ENCODE results near the gene ACSL6. TPM values are rescaled to one million over a fixed set of nuclear protein-coding genes. Genes with fewer than 3 reads are reported as not detected.
"Not testable (repeated sequence)": the region's sequence is repeated elsewhere in the genome, so short reads cannot be mapped to it uniquely, and the experiment has no call there.

The ACSL6 gene
- total RNA-seq, 1 donor from 2014 or later = 32.9 TPM

DNA sequence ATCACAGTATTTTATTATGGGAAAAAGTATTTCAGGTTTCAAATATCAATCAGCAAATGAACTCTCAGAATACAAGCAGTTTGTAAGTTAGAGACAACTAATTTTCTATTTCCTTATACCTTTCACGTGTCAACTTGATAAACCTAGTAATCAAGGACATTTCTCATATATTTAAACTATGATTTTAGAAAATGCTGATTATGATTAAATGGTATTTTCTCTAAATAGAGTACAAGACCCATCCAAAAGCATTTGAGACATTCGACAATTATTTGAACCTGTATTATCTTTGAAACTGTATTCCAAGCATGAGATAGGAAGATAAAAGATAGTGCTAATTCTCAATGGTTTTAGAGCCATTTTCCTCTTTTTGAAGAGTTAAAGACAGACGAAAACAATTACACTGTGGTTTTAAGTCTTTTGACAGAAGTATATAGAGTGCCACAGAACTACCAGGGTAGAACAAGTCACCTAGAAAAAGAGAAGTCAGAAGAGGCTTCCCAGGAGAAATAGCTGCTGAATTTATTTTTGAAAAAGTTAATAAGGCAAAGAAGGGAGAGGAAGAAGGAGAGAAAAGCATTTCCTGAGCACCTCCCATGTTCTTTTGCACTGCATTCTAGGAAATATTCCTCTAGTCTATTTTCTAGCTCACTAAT is 71.6 kb downstream of the ACSL6 start:
- DNase-seq = no peak

DNA sequence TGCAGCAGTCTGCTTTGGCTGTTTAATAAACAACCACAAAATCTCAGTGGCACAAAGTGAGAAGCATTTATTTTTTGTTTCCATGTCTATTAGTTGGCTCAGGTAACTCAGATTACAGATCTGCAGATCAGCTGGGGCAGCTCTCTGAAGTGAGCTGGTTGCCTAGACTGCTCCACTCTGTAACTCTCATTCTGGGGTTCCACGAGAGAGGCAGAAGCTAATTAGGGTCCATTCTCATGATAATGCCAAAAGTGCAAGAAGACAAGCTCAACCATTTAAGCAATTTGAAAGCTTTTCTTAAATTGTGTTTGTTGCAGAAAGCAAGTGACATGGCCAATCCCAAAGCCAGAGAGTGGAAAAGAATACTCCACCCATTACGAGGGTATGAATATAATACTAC is 79.2 kb downstream of the ACSL6 start:
- DNase-seq = no peak

DNA sequence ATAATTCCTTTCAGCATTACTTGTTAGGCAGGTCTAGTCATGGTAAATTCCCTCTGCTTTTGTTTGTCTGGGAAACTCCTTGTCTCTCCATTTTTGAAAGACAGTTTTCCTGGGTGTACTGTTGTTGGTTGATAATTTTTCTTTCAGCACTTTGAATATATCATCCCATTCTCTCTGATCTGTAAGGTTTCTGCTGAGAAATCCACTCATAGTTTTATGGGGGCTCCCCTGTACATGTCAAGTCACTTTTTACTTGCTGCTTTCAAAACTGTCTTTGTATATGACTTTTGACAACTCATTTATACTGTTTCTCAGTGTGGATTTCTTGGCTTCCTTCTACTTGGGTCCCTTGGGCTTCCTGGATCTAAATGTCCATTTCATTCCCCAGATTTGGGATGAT is 82.5 kb downstream of the ACSL6 start:
- DNase-seq = no peak

DNA sequence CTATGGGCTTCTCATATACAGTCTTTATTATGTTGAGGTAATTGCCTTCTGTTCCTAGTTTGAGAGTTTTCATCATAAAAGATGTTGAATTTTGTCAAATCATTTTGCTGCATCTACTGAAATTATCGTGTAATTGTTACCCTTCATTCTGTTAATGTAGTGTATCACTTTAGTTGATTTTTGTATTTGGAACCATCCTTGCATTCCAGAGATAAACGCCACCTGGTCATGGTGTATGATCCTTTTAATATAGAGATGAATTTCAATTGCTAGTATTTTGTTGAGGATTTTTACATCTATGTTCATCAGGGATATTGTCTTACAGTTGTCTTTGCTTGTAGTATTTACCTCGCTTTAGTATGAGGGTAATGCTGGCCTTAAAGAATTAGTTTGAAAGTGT is 85.3 kb downstream of the ACSL6 start:
- DNase-seq = no peak

DNA sequence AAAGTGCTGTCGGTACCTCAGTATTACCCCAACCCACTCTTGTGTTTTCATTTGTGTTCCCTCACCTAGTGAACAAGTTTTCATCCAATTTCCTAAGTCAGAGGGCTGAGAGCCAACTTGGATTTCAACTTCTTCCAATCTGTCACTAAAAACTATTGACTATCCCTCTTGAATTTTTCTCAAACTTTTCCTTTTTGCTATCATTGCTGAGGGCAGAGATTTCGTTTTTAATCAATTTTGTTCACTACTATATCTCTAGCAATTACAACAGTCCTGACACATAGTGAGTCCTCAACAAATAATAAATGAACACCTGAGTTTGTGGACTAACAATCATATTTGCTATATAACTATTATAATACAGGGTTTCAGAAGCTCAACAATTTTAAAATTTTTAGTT is 95.0 kb downstream of the ACSL6 start:
- DNase-seq = no peak

DNA sequence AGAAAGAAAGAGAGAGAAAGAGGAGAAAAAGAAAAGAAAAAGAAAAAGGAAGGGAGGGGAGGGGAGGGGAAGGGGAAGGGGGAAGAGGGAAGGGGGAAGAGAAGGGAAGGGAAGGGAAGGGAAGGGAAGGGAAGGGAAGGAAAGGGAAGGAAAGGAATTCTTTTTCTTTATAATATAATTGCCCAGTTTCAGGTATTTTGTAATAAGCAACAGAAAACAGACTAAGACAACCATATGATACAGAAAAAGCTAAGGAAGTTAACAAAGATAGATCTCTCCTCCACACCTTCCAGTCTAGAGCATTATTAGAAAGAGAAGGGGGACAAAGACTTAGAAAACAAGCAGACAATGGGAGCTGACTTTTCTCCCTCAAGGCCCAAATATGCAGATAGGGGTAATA is 97.0 kb downstream of the ACSL6 start:
- DNase-seq = no peak

DNA sequence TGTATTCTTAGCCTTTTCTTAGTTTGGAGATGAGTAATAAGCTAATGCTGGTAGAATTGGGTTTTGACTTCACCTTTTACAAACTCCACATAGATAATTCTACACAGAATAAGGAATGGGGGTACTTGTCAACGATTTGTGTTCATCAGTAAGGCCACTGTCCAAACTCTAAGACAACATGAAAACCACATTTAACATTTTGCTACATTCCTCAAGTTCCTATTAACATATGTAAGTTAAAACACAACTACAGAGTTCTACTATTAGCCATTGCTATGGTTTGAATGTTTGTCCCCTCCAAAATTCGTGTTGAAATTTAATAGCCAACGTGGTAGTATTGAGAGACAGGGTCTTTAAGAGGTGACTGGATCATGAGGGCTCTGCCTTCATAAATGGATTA is 97.9 kb downstream of the ACSL6 start:
- no peak for DNase-seq

DNA sequence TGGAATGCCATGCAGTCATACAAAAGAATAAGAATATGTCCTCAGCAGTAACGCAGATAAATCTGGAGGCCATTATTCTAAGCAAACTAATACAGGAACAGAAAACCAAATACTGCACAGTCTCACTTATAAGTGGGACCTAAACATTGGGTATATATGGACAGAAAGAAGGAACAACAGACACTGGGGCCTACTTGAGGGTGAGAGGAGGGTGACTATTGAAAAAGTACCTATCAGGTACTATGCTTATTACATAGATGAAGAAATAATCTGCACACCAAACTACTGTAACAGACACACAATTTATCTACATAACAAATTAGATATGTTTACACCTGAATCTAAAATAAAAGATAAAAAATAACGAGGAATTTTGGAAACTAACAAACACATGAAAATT is 104.8 kb downstream of the ACSL6 start:
- no peak for DNase-seq

DNA sequence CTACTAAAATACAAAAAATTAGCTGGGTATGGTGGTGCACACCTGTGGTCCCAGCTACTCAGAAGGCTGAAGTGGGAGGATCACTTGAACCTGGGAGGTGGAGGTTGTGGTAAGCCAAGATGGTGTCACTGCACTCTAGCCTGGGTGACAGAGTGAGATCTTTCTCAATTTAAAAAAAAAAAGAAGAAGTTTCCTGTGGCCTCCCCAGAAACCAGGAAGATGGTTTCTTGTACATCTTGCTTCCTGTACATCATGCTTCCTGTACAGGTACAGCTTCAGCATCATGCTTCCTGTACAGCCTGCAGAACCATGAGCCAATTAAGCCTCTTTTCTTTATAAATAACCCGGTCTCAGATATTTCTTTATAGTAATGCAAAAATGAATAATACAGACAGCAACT is 109.2 kb downstream of the ACSL6 start:
- DNase-seq = not testable (repeated sequence)

Other genes with a start within 250 kb of the ACSL6 start
- gene FNIP1, start 214.6 kb downstream of the ACSL6 start, total RNA-seq = 64.4 TPM
- gene MEIKIN, start 66.0 kb downstream of the ACSL6 start, total RNA-seq = 1.7 TPM
- not detected for gene IL3, start 49.0 kb upstream of the ACSL6 start, total RNA-seq
- not detected for gene CSF2, start 62.1 kb upstream of the ACSL6 start, total RNA-seq
- gene P4HA2, start 216.2 kb upstream of the ACSL6 start, total RNA-seq = 15.3 TPM
- gene PDLIM4, start 246.0 kb upstream of the ACSL6 start, total RNA-seq = 3.1 TPM

Measured in occipital lobe (tissue), 2 donors.